GM18499 (cell line): ENCODE results near the gene SETD1A.
"Not testable (repeated sequence)": the region's sequence is repeated elsewhere in the genome, so short reads cannot be mapped to it uniquely, and the experiment has no call there.

Experiments used
- ATAC-seq: cut with Tn5 transposase; IDR thresholded peaks from one replicate; pipeline ENCODE4 v1.9.1; 2021; ENCODE audit warnings: moderate number of reproducible peaks; ENCODE audit not compliant: insufficient read depth, unreplicated experiment

Gene SETD1A

DNA sequence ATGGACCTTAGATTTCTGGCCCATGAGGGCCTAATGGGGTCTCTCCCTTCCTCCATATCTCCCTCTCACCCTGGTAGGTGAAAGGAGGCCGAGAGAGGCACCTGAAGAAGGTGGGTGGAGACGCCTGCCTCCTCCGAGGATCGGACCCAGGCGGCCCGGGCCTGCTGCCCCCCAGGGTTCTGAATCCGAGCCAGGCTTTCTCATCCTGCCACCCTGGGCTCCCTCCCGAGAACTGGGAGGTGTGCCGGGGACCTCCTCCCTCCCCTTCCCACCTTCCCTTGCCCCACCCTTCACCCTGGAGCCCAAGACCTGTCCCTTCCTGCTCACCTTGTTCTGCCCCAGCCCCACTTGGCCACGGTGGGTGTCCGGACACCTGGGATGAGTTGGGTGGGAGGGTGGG is 29.2 kb upstream of the SETD1A start:
- no peak for ATAC-seq

DNA sequence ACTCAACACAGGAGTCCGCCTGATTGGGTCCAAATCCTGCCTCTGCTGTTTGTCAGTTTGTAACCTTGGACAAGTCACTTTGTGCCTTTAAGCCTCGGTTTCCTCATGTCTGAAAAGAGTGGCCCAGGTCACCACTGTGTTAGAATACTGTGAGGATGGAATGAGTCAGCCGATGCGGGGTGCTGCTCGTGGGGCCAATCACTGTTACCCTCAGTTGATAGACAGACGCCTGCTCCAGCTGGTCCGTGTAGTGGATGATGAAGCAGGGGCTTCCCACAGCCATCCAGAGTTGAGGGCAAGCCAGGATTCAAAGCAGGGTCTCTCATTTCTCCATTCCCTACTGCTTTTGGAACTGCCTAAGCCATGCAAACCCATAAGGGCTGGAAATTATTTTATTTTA is 28.4 kb upstream of the SETD1A start:
- ATAC-seq: no peak

DNA sequence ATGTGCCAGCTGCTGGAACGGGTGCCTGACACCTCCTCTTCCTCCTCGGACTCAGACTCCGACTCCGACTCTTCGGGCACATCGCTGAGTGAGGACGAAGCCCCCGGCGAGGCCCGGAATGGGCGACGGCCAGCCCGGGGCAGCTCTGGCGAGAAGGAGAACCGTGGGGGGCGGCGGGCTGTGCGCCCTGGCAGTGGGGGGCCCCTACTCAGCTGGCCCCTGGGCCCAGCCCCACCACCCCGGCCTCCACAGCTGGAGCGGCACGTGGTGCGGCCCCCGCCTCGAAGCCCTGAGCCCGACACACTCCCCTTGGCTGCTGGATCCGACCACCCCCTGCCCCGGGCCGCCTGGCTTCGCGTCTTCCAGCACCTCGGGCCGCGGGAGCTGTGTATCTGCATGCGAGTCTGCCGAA is 27.4 kb upstream of the SETD1A start:
- ATAC-seq: no peak

DNA sequence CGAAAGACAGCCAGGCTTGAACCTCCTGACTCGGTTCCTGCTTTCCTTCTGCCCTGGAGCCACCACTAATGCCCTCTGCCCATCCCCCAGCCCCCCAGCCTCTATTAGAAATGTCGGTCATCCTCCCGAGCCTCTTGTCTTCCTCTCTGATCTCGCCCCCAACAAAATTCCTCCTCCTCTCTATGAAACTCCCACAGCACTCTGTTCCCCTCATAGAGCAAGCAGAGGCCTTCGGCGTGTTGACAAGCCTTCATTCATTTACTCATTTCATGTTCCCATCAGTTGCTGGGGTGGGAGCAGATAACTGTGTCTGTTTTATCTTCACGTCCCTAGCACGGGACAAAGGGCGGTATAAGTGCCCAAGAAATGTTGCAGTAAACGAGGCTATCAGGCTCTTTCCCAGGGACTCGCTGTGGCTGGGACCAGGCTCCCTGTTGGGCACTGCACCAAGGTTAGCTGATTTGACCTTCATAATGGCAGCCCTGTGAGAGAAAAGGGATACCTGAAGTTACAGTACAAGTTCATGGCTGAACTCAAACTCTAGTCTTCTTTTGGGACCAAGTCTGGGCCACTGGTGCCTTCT is 26.4 kb upstream of the SETD1A start:
- ATAC-seq: no peak

DNA sequence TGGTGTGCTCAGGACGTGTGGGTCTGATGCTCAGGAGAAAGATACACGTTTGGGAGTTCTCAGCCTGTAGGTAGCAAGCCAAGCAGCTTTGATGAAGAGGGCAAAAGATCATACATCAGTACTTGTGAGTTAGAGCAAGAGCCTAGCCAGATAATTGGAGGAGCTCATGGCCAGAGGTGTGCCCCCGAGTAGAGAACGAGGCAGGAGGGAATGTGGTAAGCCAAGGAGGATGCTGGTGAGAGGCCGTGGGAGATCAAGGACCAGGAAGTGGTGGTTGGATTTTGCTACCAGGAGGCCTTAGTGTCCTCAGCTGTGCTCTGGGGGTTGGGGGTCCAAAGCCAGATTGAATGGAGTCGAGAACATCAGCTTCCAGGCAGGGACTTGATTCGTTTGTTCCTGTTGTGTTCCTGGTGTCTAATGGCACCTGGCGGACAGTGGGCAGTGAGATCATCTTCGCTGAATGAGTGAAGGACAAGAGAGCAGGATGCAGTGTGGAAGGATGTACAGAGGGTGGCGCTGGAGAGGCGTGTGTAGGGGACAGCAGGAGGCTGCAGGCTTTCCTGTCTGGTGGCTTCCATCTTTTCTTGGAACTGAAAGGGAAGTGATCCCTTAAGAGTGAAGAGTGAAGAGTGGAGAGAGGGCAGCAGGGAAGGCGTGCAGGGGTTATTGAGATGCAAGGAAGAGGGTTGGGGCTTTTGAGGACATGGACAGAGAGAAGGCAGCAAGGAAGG is 22.6 kb upstream of the SETD1A start:
- no peak for ATAC-seq

DNA sequence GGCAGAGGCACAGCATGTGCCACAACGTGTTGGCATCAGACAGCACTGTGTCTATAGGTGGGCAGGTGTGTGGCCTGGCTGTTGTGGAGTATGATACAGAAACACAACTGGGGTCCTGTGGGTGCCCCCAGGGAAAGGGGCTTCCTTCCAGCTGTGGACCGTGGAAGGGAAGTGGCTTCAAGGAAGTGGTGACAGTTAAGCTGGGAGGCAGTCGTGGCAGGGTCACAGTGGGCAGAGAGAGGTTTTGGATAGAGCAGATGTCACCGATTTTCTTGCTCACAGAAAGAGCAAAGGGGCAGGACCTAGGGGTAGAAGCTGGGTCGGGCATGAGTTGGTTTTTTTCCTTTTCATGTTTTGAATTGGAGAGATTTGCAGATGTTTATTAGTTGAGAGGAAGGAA is 19.9 kb upstream of the SETD1A start:
- ATAC-seq: no peak

DNA sequence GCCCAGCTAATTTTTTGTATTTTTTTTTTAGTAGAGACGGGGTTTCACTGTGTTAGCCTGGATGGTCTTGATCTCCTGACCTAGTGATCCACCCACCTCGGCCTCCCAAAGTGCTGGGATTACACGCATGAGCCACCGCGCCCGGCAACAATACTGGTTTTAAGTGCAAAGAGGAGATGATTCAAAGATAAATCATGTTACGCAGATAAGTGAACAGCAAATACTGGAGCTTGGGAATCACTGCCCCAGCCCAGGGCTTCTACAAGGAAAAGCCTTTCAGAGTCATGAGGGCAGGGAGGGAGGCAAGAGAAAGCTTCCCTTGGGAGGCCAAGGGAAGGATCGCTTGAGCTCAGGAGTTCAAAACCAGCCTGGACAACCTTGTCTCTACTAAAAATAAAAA is 18.0 kb upstream of the SETD1A start:
- ATAC-seq: not testable (repeated sequence)

DNA sequence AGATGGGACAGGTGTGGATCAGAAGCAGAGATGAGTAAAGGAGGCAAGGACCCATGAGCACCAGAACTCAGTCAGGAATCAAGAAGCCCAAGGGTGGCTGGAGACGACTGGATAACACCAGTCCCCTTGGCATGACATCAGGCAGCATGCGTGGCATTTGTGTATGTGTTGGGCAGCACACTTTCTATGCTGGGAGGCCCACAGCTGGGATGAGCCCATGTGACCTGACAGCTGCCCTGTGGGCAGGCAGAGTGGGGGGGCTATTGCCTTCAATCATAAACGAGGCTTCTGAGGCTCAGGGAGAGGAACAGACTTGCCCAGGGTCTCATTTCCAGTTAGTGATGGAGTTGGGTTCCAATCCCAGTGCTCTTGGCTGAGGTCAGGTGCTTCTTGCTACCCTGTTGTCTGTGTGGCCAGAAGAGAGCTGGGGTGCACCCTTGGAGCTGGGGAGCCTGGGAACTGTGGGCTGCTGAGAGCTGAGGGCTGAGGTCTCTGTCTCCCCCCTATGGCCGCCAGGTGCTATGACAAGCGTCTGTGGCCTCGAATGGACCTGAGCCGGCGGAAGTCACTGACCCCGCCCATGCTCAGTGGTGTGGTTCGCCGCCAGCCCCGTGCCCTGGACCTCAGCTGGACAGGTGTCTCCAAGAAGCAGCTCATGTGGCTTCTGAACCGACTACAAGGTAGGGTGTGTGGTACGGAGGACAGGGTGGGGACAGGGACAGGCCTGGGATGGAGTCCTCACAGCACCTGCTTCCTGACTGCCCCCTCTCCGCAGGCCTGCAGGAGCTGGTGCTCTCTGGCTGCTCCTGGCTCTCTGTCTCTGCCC is 15.7 kb upstream of the SETD1A start:
- no peak for ATAC-seq

DNA sequence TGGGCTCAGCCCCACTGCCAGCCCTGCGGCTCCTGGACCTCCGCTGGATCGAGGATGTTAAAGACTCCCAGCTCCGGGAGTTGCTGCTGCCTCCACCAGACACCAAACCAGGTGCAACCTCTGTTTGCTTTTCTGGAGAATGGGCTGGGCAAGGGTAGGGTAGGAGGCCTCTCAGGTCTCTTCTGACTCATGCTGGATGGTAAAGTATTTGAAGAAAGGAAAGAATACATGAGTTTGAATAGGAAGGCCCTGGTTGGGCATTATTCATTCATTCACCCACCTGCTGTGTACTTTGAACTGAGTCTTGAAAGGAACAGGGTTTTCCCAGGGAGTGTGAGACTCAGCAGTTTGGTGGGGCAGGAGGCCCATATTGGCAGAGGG is 15.1 kb upstream of the SETD1A start:
- ATAC-seq: no peak

DNA sequence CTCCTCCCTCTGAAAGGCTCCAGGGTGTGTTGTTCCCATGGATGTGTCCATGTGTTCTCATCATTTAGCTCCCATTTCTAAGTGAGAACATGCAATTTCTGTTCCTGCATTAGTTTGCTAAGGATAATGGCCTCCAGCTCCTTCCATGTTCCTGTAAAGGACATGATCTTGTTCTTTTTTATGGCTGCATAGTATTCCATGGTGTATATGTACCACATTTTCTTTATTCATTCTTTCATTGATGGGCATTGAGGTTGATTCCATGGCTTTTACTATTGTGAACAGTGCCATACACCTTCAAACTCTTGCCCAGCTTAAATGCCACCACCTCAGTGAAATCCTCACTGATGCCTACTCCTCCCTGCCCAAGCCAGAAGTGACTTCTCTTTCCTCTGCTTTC is 13.2 kb upstream of the SETD1A start:
- no peak for ATAC-seq

DNA sequence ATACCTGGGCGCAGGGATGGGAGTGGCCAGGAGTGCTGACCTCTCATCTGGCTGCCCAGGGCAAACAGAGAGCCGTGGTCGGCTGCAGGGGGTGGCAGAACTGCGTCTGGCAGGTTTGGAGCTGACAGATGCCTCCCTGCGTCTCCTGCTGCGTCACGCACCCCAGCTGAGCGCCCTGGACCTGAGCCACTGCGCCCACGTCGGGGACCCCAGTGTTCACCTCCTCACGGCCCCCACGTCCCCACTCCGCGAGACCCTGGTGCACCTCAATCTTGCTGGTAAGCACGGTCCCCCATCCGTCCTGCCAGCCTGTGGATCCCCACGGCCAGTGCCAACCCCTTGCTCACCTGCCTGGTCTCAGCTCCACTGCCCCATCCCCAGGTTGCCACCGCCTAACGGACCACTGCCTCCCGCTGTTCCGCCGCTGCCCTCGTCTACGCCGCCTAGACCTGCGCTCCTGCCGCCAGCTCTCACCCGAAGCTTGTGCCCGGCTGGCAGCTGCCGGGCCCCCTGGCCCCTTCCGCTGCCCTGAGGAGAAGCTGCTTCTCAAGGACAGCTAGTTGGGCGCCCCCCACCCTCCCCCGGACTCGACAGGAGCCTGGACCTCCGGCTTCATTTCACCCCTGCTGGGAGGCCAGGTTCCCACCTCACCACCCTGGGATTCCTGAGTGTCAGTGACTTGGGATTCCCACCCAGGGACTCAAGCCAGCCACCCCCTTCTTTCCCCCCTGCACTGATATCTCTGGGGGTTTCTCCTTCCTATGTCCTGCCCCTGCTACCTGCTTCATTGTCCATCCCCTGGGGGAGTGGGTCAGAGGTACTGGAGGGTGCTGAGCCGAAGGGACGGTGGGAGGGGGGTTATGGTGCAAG is 10.6 kb upstream of the SETD1A start:
- ATAC-seq: no peak

DNA sequence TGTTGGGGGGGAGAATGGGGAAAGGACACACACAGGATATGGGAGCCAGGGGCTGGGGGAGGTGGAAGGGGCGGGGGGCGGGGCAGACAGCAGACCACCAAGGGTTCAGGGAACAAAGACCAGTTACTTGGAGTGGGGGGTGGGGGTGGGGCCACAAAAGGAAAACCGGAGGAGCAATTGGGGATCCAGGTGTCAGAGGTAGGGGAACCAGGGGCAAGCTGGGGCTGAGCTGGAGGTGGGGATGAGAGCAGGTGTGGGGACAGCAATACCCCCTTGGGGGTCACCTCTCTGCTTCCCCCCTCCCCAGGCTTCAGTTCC is 10.1 kb upstream of the SETD1A start:
- ATAC-seq: no peak

DNA sequence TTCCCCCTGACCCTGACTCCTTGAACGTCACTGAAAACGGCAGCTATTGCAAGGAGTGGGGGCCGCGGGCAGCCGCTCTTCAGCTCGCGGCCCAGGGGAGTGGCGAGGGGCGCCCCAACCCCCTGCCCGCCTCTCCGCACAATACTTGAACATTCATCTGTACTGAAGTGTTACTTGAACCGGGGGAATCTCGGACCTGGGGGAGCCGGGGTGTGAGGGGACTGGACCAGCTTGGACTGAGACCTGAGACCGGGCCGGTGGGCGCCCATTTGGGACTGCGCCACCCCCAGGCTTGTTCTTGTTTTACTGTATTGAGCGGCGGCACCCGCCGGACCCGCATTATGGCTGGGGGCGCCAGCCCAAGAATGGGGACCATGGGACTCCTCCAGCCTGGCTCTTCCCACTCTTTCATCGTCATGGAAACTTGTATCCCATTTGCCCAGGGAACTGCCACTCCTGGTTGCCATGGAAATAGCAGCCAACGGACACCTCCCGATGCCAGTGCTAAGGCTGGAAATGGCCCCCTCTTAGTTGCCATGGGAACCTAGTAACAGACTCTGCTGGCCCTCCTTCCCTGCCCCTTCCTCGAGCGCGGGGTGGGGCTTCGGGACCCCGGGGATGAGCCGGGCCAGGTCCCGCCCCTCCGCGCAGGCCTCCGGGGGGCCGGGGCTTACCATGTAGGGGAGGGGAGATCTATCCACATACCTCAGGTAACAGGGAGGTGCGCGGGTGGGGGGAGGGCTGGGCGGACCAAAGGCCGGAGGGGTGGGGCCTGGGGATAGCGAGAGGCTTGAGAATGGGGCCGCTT is 9.5 kb upstream of the SETD1A start:
- ATAC-seq: no peak

DNA sequence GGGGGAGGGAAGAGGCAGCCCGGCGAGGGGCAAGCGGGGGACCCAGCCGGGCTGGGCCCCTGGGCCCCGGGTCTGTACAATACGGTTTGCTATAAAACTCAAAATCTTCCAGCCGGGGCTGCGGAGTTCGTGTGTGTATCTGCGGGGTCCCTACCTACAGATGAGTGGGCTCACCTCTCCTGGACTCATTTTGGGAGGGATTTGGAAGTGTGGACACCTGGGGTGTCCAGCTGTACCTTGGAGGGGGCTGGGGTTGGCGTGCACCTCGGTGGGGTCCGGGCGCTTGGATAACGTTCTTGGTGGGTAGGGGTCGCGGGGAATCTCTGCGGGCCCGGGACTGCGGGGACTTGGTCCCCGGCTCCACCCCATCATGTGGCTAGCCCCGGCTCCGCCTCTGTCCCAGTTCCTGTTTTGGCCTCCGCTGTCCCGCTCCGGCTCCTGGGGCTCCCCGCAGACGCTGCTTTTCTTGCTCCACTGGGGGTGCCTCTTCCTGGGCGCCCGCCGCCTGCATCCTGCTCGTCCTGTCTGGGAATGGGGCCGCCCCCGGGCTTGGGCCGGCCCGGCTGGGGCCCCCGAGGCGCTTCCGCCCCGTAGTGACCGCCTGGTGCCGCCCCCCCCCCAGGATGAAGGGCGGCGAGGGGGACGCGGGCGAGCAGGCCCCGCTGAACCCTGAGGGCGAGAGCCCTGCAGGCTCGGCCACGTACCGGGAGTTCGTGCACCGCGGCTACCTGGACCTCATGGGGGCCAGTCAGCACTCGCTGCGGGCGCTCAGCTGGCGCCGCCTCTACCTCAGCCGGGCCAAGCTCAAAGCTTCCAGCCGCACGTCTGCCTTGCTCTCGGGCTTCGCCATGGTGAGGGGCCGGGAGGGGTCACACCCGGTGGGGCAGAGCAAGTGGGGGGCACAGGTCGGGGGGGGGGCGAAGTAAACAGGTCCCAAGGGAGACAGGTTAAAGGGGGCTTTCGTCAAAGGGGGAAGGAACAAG is 8.6 kb upstream of the SETD1A start, which contains the start of gene ORAI3:
TSS of gene ORAI3 (plus strand) at position 402 of the 983 bp plus-strand sequence. CDS start at position 624, 222 bp downstream.
- ATAC-seq: no peak

DNA sequence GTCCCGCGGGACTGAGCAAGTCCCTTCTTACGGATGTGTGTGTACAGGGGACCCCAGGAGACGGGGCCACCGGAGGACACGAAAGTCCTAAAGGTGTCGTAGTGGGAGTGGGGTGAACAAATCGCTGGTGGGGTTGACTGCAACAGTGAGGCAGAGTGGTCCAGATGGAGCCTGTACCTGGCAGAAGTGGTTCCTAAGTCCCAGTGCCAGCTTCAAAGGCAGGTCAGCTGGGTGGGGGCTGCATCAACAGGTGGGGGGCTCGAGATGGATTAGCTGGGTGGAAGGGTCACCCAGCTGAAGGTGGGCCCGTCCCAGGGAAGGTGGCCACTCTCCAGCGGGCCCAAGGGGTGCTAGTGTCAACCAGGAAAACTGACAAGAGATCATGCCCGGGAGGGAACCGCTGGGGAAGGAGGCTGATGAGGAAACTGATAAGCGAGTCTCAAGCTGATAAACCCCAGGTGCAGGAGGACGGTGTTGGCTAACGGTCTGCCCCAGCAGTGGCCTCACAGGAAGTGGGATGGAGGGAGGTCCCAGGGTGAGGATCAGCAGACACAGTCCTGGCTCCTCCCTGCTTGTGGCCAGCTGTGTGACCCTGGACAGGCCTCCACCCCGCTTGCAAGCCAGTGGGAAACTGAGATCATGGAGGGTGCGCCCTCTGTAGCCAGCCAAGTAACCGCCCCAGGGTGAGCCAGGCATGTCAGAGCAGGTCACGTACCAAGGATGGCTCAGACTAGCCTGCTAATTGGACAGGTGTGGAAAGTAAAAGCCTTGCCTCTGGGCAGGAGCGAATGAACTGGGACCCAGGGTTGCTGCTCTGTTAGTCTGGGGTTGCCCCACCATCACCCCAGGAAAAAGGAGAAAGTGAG is 7.7 kb upstream of the SETD1A start:
- ATAC-seq: peak; percentile 33

DNA sequence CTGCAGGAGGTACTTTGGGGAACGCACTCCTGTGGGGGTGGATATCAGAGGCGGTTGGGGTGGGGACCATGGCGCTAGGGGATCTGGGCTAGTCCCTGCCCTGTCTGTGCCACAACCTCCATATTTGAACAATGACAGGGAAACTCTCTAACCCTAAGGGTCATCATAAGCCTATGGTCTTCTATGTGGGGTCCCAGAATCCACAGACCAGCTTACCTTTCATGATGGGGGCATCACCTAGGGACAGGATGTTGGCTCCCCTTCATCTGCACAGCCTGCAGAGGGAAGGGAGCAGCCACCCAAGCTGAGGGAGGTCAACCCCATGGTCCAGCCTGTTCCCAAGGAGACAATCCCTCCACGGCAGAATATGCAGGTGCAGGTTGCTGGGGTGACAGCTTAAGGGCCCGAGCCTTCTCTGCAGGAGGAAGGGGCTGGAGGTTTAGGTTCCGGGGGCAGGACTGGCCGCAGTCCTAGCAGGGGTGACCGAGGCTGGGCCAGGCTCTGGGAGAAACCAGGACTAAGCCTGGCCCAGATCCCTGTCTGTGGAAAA is 7.0 kb upstream of the SETD1A start:
- no peak for ATAC-seq

DNA sequence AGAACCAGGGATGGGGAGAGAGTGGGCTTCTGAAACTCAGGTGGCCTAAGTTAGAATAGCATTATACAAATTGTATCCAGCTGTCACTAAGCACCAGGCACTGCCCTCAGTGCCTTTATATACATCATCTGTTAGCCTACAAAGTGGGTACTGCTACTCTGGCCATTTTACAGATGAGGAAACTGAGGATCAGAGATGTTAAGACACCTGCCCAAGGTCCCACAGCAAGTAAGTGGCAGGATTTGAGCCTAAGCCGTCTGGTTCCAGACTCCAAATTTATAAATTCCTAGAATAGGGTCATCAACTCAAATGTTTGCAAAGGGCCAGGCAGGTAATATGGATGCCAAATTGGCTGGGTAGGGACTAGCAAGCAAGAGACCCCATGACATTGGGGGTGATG is 6.4 kb upstream of the SETD1A start:
- ATAC-seq: no peak
